GM19397 (cell line): Measurements from ENCODE around the gene MLLT1.

Experiments
- ATAC-seq: cut with Tn5 transposase; IDR thresholded peaks from one replicate; pipeline ENCODE4 v1.9.1; 2021; ENCODE audit warnings: mild to moderate bottlenecking, moderate library complexity; ENCODE audit not compliant: unreplicated experiment

MLLT1 gene

DNA sequence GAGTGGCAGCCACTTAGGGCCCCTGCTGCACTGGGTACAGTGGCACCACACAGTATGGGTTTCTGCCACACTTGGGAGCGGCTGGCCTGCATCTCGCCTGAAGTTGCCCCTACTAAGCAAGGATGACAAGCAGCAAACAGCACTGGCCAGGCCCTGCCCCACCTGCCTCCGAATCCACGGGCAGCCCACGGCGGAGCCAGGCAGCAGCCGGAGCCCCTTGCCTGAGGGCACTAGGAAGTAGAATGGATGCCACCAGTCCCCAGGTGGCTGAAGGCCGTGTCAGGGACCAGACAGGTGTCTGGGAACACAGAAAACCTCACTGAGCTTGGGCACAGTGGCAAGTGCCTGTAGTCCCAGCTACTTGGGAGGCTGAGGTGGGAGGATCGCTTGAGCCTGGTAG, 19.4 kb downstream of the MLLT1 start:
- no peak for ATAC-seq

- ATAC-seq = no peak
Observed at GRCh38 chr19:6259312-6259861, 20.4 kb downstream of the MLLT1 start.

- ATAC-seq = no peak
Observed at GRCh38 chr19:6258812-6259311, 20.9 kb downstream of the MLLT1 start.

- no peak for ATAC-seq
Observed at GRCh38 chr19:6253954-6254733, 25.6 kb downstream of the MLLT1 start.

GRCh38 chr19:6252066-6252465, 27.7 kb downstream of the MLLT1 start:
- ATAC-seq = no peak

GRCh38 chr19:6250909-6251308, 28.9 kb downstream of the MLLT1 start:
- ATAC-seq = no peak

GRCh38 chr19:6250024-6250615, 29.7 kb downstream of the MLLT1 start:
- ATAC-seq = no peak

GRCh38 chr19:6249296-6249695, 30.5 kb downstream of the MLLT1 start:
- ATAC-seq = no peak

DNA sequence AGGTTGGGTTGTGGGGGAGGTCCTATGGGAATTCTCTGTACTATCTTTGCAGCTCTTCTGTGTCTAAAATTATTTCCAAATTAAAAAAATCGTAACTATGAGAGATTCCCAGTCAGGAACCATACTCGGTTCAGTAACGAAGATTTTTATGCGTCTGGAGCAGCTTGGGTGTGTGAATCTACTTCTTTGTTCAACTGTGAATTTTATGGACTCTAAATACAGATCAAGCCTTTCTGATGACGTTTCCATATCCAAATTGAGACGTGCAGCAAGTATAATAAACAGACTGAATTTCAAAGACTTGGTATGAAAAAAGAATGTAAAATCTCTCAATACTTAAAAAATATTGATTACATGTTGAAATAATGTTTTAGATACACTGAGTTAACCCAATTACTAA, 30.9 kb downstream of the MLLT1 start:
- no peak for ATAC-seq

DNA sequence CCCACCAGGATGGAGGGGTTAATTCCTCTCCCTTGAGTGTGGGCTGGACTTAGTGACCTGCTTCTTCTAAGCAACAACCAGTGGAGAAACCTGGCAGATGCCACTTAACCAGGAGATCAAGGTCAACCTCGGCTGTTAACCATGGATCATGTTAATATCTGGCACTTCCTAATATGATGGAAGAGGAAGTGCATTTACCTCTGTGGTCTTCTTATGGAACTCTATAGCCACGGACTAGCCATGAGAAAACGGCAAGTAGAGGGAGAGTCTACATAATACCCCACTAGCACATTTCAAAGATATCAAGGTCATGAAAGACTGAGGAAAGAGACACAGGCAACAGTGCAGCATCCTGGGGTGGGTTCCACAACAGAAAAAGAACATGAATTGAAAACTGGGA, 31.4 kb downstream of the MLLT1 start:
- ATAC-seq = no peak

- no peak for ATAC-seq
Observed at GRCh38 chr19:6247007-6247288, 32.8 kb downstream of the MLLT1 start.

GRCh38 chr19:6246174-6247006, 33.4 kb downstream of the MLLT1 start:
- ATAC-seq = no peak

GRCh38 chr19:6242677-6243076, 37.1 kb downstream of the MLLT1 start:
- ATAC-seq = no peak

- ATAC-seq = no peak
Observed at GRCh38 chr19:6241680-6242377, 37.9 kb downstream of the MLLT1 start.

DNA sequence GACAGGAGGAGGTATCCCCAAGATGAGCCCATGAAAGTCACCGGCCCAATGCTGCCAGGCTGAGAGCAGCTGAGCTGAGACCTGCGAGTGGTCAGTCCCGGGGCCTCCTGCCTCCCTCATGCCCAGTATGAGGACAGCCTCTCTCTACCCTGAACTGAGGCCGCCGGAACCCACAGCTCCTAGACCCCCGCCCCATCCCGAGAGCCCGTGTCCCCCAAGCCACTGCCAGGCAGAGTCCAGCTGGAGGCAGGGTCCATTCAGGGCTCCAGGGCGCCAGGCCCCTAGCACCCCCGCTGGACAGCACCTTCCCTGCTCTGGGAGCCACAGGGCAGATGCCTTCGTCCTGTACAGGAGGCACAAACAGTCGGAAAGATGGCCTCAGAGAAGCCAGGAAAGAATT, 38.7 kb downstream of the MLLT1 start:
- no peak for ATAC-seq

DNA sequence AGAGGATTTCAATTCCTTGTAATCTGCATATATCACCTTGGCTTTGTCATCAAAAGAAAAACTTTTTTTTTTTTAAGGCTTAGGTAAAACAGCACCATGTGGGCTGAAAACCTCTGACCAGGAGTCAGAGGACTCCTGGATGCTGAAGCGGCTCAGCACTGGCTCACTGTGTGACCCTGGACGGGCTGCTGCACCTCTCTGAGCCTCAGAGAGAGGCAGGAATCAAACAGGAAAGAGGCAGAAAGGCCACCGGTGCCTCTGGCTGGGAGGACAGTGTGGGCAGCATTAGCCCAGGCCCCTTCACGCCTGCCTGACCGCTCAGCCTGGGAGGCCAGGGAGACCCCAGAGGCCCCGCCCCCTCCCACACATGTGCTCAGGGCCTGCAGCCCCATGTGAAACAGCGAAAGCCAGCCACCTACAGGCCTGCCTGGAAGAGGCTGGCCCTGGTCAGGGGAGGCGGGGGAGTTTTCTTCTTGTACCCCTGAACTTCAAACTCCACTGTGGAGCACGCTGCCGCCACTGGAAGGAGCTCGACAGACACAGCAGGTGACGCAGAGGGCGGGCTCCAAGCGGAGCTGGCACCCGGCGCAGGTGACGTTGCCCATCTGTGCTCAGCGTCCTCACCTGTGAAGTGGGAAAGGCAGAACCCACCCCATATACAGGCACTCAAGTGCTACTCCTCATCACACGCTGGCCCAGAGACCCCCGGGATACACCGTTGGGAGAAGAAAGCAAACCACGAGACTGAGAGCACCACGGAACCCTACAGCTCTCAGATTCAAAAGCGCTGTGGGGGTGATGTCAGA, 39.7 kb downstream of the MLLT1 start:
- no peak for ATAC-seq

DNA sequence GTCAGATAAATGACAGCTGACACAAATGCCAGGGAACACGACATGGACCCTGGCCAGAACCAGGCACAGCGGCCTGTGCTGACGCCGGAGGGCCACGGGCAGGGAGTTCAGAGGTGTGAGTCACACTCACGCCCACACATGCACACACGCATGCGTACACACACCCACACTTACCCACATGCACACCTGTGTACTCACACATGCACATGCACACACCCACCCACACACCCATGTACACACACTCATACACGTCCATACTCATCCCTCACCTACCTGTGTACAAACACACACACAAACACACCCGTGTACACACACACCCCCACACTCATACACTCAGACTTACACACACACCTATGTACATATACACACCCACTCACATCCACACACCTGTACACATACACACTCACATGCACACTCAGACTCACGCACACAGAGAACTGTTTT, 40.4 kb downstream of the MLLT1 start:
- no peak for ATAC-seq

- ATAC-seq = no peak
Observed at GRCh38 chr19:6238643-6239281, 41.0 kb downstream of the MLLT1 start.

- no peak for ATAC-seq
Observed at GRCh38 chr19:6238256-6238642, 41.5 kb downstream of the MLLT1 start.
